IPS-18a (cell line): Measurements from ENCODE around the gene CPNE1.

Experiments
- H3K27ac ChIP-seq: one replicate; pipeline ENCODE4 v1.5.1; 2013; ENCODE audit warnings: low read length
- H3K27me3 ChIP-seq: one replicate; pipeline ENCODE4 v1.6.1; 2013; ENCODE audit warnings: mild to moderate bottlenecking, low read length; ENCODE audit not compliant: control insufficient read depth, insufficient read depth
- H3K36me3 ChIP-seq: one replicate; pipeline ENCODE4 v1.6.1; 2013; ENCODE audit warnings: low read depth, low read length; ENCODE audit not compliant: control insufficient read depth
- H3K4me1 ChIP-seq: one replicate; pipeline ENCODE4 v1.6.1; 2013; ENCODE audit warnings: low read depth, low read length; ENCODE audit not compliant: control insufficient read depth
- H3K4me3 ChIP-seq: one replicate; pipeline ENCODE4 v1.5.1; 2013; ENCODE audit warnings: low read length
- H3K9ac ChIP-seq: one replicate; pipeline ENCODE4 v1.6.1; 2013; ENCODE audit warnings: mild to moderate bottlenecking, low read length, moderate library complexity
- H3K9me3 ChIP-seq: one replicate; pipeline ENCODE4 v1.6.1; 2013; ENCODE audit warnings: low read depth, low read length; ENCODE audit not compliant: control insufficient read depth

Gene CPNE1

GRCh38 chr20:35586751-35587425 is 77.8 kb downstream of the CPNE1 start:
- Histone ChIP-seq H3K27me3 (no peaks in the 10 kb centered on the region), H3K9me3 (no peaks in the 10 kb centered on the region), H3K9ac (no peak overlapping the region), H3K36me3 (no peaks in the 10 kb centered on the region), H3K4me3 (no peak overlapping the region), H3K4me1 (no peaks in the 10 kb centered on the region), H3K27ac (no peak overlapping the region)

GRCh38 chr20:35583636-35584560 is 80.8 kb downstream of the CPNE1 start:
- Histone ChIP-seq H3K27ac (no peak overlapping the region), H3K27me3 (no peaks in the 10 kb centered on the region), H3K9me3 (no peaks in the 10 kb centered on the region), H3K36me3 (no peaks in the 10 kb centered on the region), H3K9ac (no peak overlapping the region), H3K4me1 (no peaks in the 10 kb centered on the region), H3K4me3 (no peak overlapping the region)

- H3K9me3 ChIP-seq: no peaks in the 10 kb centered on the region
- H3K9ac ChIP-seq: no peak overlapping the region
- H3K27me3 ChIP-seq: no peaks in the 10 kb centered on the region
- H3K4me1 ChIP-seq: no peaks in the 10 kb centered on the region
- no peaks in the 10 kb centered on the region for H3K36me3 ChIP-seq
- no peak overlapping the region for H3K4me3 ChIP-seq
- no peak overlapping the region for H3K27ac ChIP-seq
Measured at GRCh38 chr20:35582741-35583404, 81.8 kb downstream of the CPNE1 start.

GRCh38 chr20:35582131-35582530 is 82.6 kb downstream of the CPNE1 start:
- Histone ChIP-seq H3K4me1 (no peaks in the 10 kb centered on the region), H3K27ac (no peak overlapping the region), H3K36me3 (no peaks in the 10 kb centered on the region), H3K9ac (no peak overlapping the region), H3K4me3 (no peak overlapping the region), H3K9me3 (no peaks in the 10 kb centered on the region), H3K27me3 (no peaks in the 10 kb centered on the region)

GRCh38 chr20:35579196-35579595 is 85.5 kb downstream of the CPNE1 start:
- H3K4me3 ChIP-seq: no peak overlapping the region
- no peaks in the 10 kb centered on the region for H3K9me3 ChIP-seq
- no peaks in the 10 kb centered on the region for H3K36me3 ChIP-seq
- H3K27ac ChIP-seq: no peak overlapping the region
- no peak overlapping the region for H3K9ac ChIP-seq
- H3K27me3 ChIP-seq: no peaks in the 10 kb centered on the region
- H3K4me1 ChIP-seq: no peaks in the 10 kb centered on the region

- H3K4me3 ChIP-seq: no peak overlapping the region
- no peaks in the 10 kb centered on the region for H3K27me3 ChIP-seq
- no peak overlapping the region for H3K9ac ChIP-seq
- H3K27ac ChIP-seq: no peak overlapping the region
- no peaks in the 10 kb centered on the region for H3K9me3 ChIP-seq
- H3K36me3 ChIP-seq: no peaks in the 10 kb centered on the region
- no peaks in the 10 kb centered on the region for H3K4me1 ChIP-seq
Measured at GRCh38 chr20:35578469-35578868, 86.2 kb downstream of the CPNE1 start.

- Histone ChIP-seq H3K4me1 (no peaks in the 10 kb centered on the region), H3K9me3 (no peaks in the 10 kb centered on the region), H3K27ac (no peak overlapping the region), H3K4me3 (no peak overlapping the region), H3K27me3 (no peaks in the 10 kb centered on the region), H3K9ac (no peak overlapping the region), H3K36me3 (no peaks in the 10 kb centered on the region)
Measured at GRCh38 chr20:35576816-35577215, 87.9 kb downstream of the CPNE1 start.
